Endothelial cell of umbilical vein (primary cell): ENCODE data around the gene FAHD1. TPM values are rescaled to one million over a fixed set of nuclear protein-coding genes. Genes with fewer than 3 reads are reported as not detected.

Source experiments
- BruUV-seq: library from RNA; stranded (reverse); fragments of 400-500 nt; replicated peaks from 2 replicates; lab custom pipeline; 2021; lab: Mats Ljungman, UMichigan
- CTCF ChIA-PET: fragments of 300-600, 350-600 bp; sonication (Branson Sonifier 250); formaldehyde crosslinking; loops from one replicate; lab custom pipeline; 2021; ENCODE audit warnings: antibody characterized with exemption, inconsistent platforms; lab: Charles Lee
- POLR2A ChIA-PET: fragments of 300-600, 350-600 bp; sonication (Branson Sonifier 250); formaldehyde crosslinking; loops from one replicate; lab custom pipeline; 2021; ENCODE audit warnings: antibody characterized with exemption, inconsistent platforms; lab: Charles Lee
- DNase-seq: peaks from one replicate; pipeline ENCODE4 v3.0.0-alpha.2; 2011; ENCODE audit warnings: low read depth, low spot score
- FAIRE-seq: peaks from 2 replicates; lab custom pipeline; 2011; peaks lifted over from hg19 to GRCh38; lab: Jason Lieb, UNC
- H2AFZ ChIP-seq: 2 replicates; pipeline ENCODE4 v1.6.0; 2012; ENCODE audit warnings: low read depth, low read length, control low read depth, inconsistent platforms
- H3K27ac ChIP-seq: 2 replicates; pipeline ENCODE4 v1.5.1; 2011; ENCODE audit warnings: low read depth, mild to moderate bottlenecking, control low read depth, low read length, moderate library complexity; ENCODE audit not compliant: insufficient read depth
- H3K27me3 ChIP-seq, 2 experiments: 2 replicates each; pipeline versions ENCODE4 v1.6.0 to v1.6.1; 2011; ENCODE audit warnings: low read length in 2 of 2, mixed read lengths in 1 of 2; ENCODE audit not compliant: control insufficient read depth in 2 of 2, insufficient read depth in 2 of 2
- H3K36me3 ChIP-seq, 2 experiments: 2 replicates in 1 of 2; 3 replicates in 1 of 2; pipeline ENCODE4 v1.5.1; 2011; ENCODE audit warnings: low read length in 2 of 2, mild to moderate bottlenecking in 1 of 2, moderate library complexity in 1 of 2; ENCODE audit not compliant: control insufficient read depth in 2 of 2, insufficient read depth in 2 of 2; ENCODE audit errors: extremely low read depth in 1 of 2
- H3K4me1 ChIP-seq: 3 replicates; pipeline ENCODE4 v1.5.1; 2011; ENCODE audit warnings: mild to moderate bottlenecking, low read length; ENCODE audit not compliant: control insufficient read depth, insufficient read depth; ENCODE audit errors: extremely low read depth
- H3K4me2 ChIP-seq: 2 replicates; pipeline ENCODE4 v1.6.1; 2011; ENCODE audit warnings: low read length, control low read depth, mixed read lengths; ENCODE audit not compliant: insufficient read depth
- H3K4me3 ChIP-seq, 3 experiments: fragments of 200-600 bp in 1 of 3; sonication (generic), shearing (Covaris generic) in 1 of 3; replicated peaks in 1 of 3; 2 replicates each; pipeline ENCODE4 v1.5.1; 2011 to 2016; ENCODE audit warnings: control low read depth in 3 of 3, low read length in 3 of 3, mild to moderate bottlenecking in 2 of 3, inconsistent platforms in 1 of 3, low read depth in 1 of 3, moderate library complexity in 1 of 3; ENCODE audit not compliant: insufficient read depth in 1 of 3
- H3K79me2 ChIP-seq: 2 replicates; pipeline ENCODE4 v1.6.0; 2012; ENCODE audit warnings: low read length, inconsistent platforms; ENCODE audit not compliant: control insufficient read depth, insufficient read depth
- H3K9ac ChIP-seq: replicated peaks from 2 replicates; pipeline ENCODE3; 2011; ENCODE audit warnings: low read length, control low read depth; ENCODE audit not compliant: insufficient read depth; ENCODE audit errors: extremely low read depth
- H3K9me1 ChIP-seq: replicated peaks from 3 replicates; pipeline ENCODE4 v1.6.0; 2011; ENCODE audit warnings: mild to moderate bottlenecking, low read length; ENCODE audit not compliant: control insufficient read depth, insufficient read depth; ENCODE audit errors: extremely low read depth
- H3K9me3 ChIP-seq: replicated peaks from 2 replicates; pipeline ENCODE4 v1.5.1; 2012; ENCODE audit warnings: low read length, inconsistent platforms; ENCODE audit not compliant: control insufficient read depth, insufficient read depth
- H4K20me1 ChIP-seq: replicated peaks from 2 replicates; pipeline ENCODE3; 2011; ENCODE audit warnings: mild to moderate bottlenecking, low read length; ENCODE audit not compliant: control insufficient read depth, insufficient read depth; ENCODE audit errors: extremely low read depth
- CTCF ChIP-seq, 2 donors: IDR thresholded peaks; 1 replicate in 1 of 2; 2 replicates in 1 of 2; pipeline ENCODE4 v1.5.1; 2011; ENCODE audit warnings: low read length in 2 of 2, mild to moderate bottlenecking in 2 of 2, moderate library complexity in 2 of 2, control low read depth in 1 of 2, inconsistent platforms in 1 of 2, low read depth in 1 of 2; ENCODE audit not compliant: insufficient read depth in 1 of 2; ENCODE audit errors: extremely low read depth in 1 of 2
- EZH2 ChIP-seq: IDR thresholded peaks from 2 replicates; pipeline ENCODE4 v1.6.1; 2012; ENCODE audit warnings: borderline replicate concordance, low read depth, mild to moderate bottlenecking, moderate library complexity, low read length, inconsistent platforms; ENCODE audit not compliant: severe bottlenecking
- FOS ChIP-seq: IDR thresholded peaks from 2 replicates; pipeline ENCODE4 v1.6.1; 2011; ENCODE audit warnings: mild to moderate bottlenecking, low read length, moderate library complexity, borderline replicate concordance; ENCODE audit not compliant: insufficient read depth
- GATA2 ChIP-seq: IDR thresholded peaks from 2 replicates; pipeline ENCODE4 v1.7.0; 2011; ENCODE audit warnings: low read depth, mild to moderate bottlenecking, moderate library complexity, mixed read lengths, low read length; ENCODE audit not compliant: insufficient read length, insufficient read depth
- JUN ChIP-seq: IDR thresholded peaks from 2 replicates; pipeline ENCODE4 v1.6.1; 2011; ENCODE audit warnings: borderline replicate concordance, low read depth; ENCODE audit not compliant: insufficient read length, insufficient read depth
- MAX ChIP-seq: IDR thresholded peaks from 2 replicates; pipeline ENCODE4 v1.6.1; 2011; ENCODE audit not compliant: insufficient read depth, insufficient read length
- MYC ChIP-seq: IDR thresholded peaks from one replicate; pipeline ENCODE4 v1.6.1; 2011; ENCODE audit warnings: mild to moderate bottlenecking, low read depth, low read length
- POLR2A ChIP-seq: IDR thresholded peaks from 2 replicates; pipeline ENCODE4 v1.6.1; 2012; ENCODE audit warnings: low read depth, mild to moderate bottlenecking, control low read depth, low read length
- POLR2AphosphoS5 ChIP-seq: IDR thresholded peaks from 2 replicates; pipeline ENCODE4 v1.6.1; 2012; ENCODE audit warnings: low read depth, mild to moderate bottlenecking, control low read depth, low read length, moderate library complexity; ENCODE audit not compliant: insufficient read depth
- dilution Hi-C: fragments of 300-500 bp; cut with MboI; formaldehyde crosslinking; loops from one replicate; pipeline ENCODE4 v1.15.0; 2019; ENCODE audit warnings: low sequenced_read_pairs; ENCODE audit not compliant: extremely low pct_ligation_motif_present
- intact Hi-C: fragments of 100-400 bp; cut with micrococcal nuclease; formaldehyde crosslinking; loops from one replicate; pipeline ENCODE4 v1.10.0; 2022
- polyA plus RNA-seq, 4 experiments: library from polyadenylated mRNA; depleted of rRNA in 3 of 4; stranded (reverse) in 3 of 4; unstranded in 1 of 4; fragments of >200 nt; gene quantifications; 2 replicates each; pipeline versions ENCODE4 v1.2.1 to v1.2.3, GENCODE V29; 2011 to 2012; ENCODE audit warnings: missing spikeins in 1 of 4
- total RNA-seq: library from RNA; stranded (reverse); gene quantifications from 2 replicates; pipeline ENCODE4 v1.2.3, GENCODE V29; 2021

Gene FAHD1
- total and polyA plus RNA-seq, 2 donors (not counting 3 experiments of a cell fraction or from before 2014, with no cell fraction given): 44.8 to 69.2 TPM

GRCh38 chr16:1794221-1794871 lies 32.7 kb upstream of the FAHD1 start:
- dilution Hi-C loops (no loop called here), intact Hi-C loops (no loop called here)
- CTCF ChIA-PET: no interaction called here
- no peak for DNase-seq
- POLR2A ChIA-PET: no interaction called here
- no peak overlapping the region for H3K4me2 ChIP-seq
- BruUV-seq: no TSS peak
- H3K79me2 ChIP-seq: no peaks in the 10 kb centered on the region
- no peak for FAIRE-seq
- H3K4me1 ChIP-seq: no peaks in the 10 kb centered on the region
- no peaks in the 10 kb centered on the region for H4K20me1 ChIP-seq
- no peak overlapping the region for H2AFZ ChIP-seq
- H3K9ac ChIP-seq: no peak overlapping the region
- no peak overlapping the region for H3K27ac ChIP-seq
- H3K9me3 ChIP-seq: no peaks in the 10 kb centered on the region
- H3K9me1 ChIP-seq: no peaks in the 10 kb centered on the region
- H3K27me3 ChIP-seq: no peaks in the 10 kb centered on the region
- TF ChIP-seq GATA2 (no peak), CTCF (IDR thresholded peaks at IDR 0.05; ENCODE audit: extremely low read depth in 1 of 2, insufficient read depth in 1 of 2, low read depth in 1 of 2, low read length in 2 of 2) (no peak), POLR2A (no peak), MYC (no peak), POLR2AphosphoS5 (no peak), EZH2 (no peak), JUN (no peak), FOS (no peak), MAX (no peak)
- no peaks in the 10 kb centered on the region for H3K36me3 ChIP-seq
- no peak overlapping the region for H3K4me3 ChIP-seq
